ENCODE results near the gene PTGIR.

GRCh38 chr19:46616631-46617322, 8.1 kb downstream of the PTGIR start:
- no peak for TF ChIP-seq GATA2 (IDR thresholded peaks at IDR 0.05; ENCODE audit: low read depth, low read length)
- TF ChIP-seq GATA3 (IDR thresholded peaks at IDR 0.05; ENCODE audit: low read depth, low read length): no peak

Data from SH-SY5Y (cell line).